HG02885 (cell line): ENCODE measurements around the gene TMEM109.

Experiments
- ATAC-seq: cut with Tn5 transposase; IDR thresholded peaks from one replicate; pipeline ENCODE4 v1.9.1; 2021; ENCODE audit warnings: mild to moderate bottlenecking; ENCODE audit not compliant: unreplicated experiment, poor library complexity

Gene TMEM109

GRCh38 chr11:60960405-60960804 lies 46.4 kb downstream of the TMEM109 start:
- no peak for ATAC-seq

GRCh38 chr11:60964801-60965200 lies 50.8 kb downstream of the TMEM109 start:
- no peak for ATAC-seq

GRCh38 chr11:60966890-60967289 lies 52.9 kb downstream of the TMEM109 start:
- no peak for ATAC-seq

- ATAC-seq, result no peak
Measured at GRCh38 chr11:60968223-60968622, 54.3 kb downstream of the TMEM109 start.

GRCh38 chr11:60970369-60970774 lies 56.4 kb downstream of the TMEM109 start:
- ATAC-seq, result peak; percentile 57

- ATAC-seq, result no peak
Measured at GRCh38 chr11:60970890-60971289, 56.9 kb downstream of the TMEM109 start.

GRCh38 chr11:60971520-60971919 lies 57.6 kb downstream of the TMEM109 start, which contains the start of gene CD6:
Gene CD6, plus strand, starts transcription at chr11:60971680. Its CDS starts 186 bp downstream, at chr11:60971866.
- ATAC-seq, result peak; percentile 48

GRCh38 chr11:60972182-60973030 lies 58.4 kb downstream of the TMEM109 start:
- no peak for ATAC-seq
